ENCODE results near the gene CR1L. TPM values are rescaled to one million over a fixed set of nuclear protein-coding genes. Genes with fewer than 3 reads are reported as not detected.
"Not testable (repeated sequence)": the region's sequence is repeated elsewhere in the genome, so short reads cannot be mapped to it uniquely, and the experiment has no call there.

The CR1L gene
- total RNA-seq, 1 donor from 2014 or later: not detected

GRCh38 chr1:207763091-207763490 is 118.2 kb downstream of the CR1L start:
- H4K20me1 ChIP-seq (ENCODE audit: low read depth): no peaks in the 10 kb centered on the region
- no peak overlapping the region for H2AFZ ChIP-seq (replicated peaks)
- H3F3A ChIP-seq (ENCODE audit: low read depth): no peaks in the 10 kb centered on the region
- TF ChIP-seq EZH2 (IDR thresholded peaks at IDR 0.05) (no peak), CTCF (IDR thresholded peaks at IDR 0.05) (no peak), EZH2phosphoT487 (IDR thresholded peaks at IDR 0.05) (no peak)
- no peaks in the 10 kb centered on the region for H3K4me1 ChIP-seq
- H3K9ac ChIP-seq: no peak overlapping the region
- Mint-ChIP-seq H3K4me1 (no peaks in the 10 kb centered on the region), H3K36me3 (peaks cover 85% of the 10 kb centered on the region), H3K27me3 (ENCODE audit: insufficient read depth, low read depth) (no peaks in the 10 kb centered on the region), H3K27ac (no peak overlapping the region), H3K4me3 (no peak overlapping the region), H3K9me3 (peaks cover 19% of the 10 kb centered on the region)
- H3K4me2 ChIP-seq: no peak overlapping the region
- peaks cover 2% of the 10 kb centered on the region for H3K79me2 ChIP-seq (ENCODE audit: low read depth)
- no peak overlapping the region for H3K27ac ChIP-seq
- no peak for DNase-seq (ENCODE audit: low spot score)
- peaks cover 44% of the 10 kb centered on the region for H3K36me3 ChIP-seq
- no peaks in the 10 kb centered on the region for H3K27me3 ChIP-seq
- H3K4me3 ChIP-seq: no peak overlapping the region
- H3K9me3 ChIP-seq (ENCODE audit: low read depth): peaks cover 6% of the 10 kb centered on the region

- no peaks in the 10 kb centered on the region for H4K20me1 ChIP-seq (ENCODE audit: low read depth)
- no peak overlapping the region for H3K27ac ChIP-seq
- no peak overlapping the region for H3K4me3 ChIP-seq
- Mint-ChIP-seq H3K9me3 (peaks cover 19% of the 10 kb centered on the region), H3K27ac (no peak overlapping the region), H3K27me3 (ENCODE audit: insufficient read depth, low read depth) (no peaks in the 10 kb centered on the region), H3K36me3 (peaks cover 86% of the 10 kb centered on the region), H3K4me1 (no peaks in the 10 kb centered on the region), H3K4me3 (no peak overlapping the region)
- TF ChIP-seq CTCF (IDR thresholded peaks at IDR 0.05) (no peak), EZH2 (IDR thresholded peaks at IDR 0.05) (no peak), EZH2phosphoT487 (IDR thresholded peaks at IDR 0.05) (no peak)
- no peaks in the 10 kb centered on the region for H3K27me3 ChIP-seq
- H2AFZ ChIP-seq (replicated peaks): no peak overlapping the region
- H3K4me1 ChIP-seq: no peaks in the 10 kb centered on the region
- H3K79me2 ChIP-seq (ENCODE audit: low read depth): no peaks in the 10 kb centered on the region
- H3K36me3 ChIP-seq: peaks cover 43% of the 10 kb centered on the region
- DNase-seq (ENCODE audit: low spot score): no peak
- no peaks in the 10 kb centered on the region for H3F3A ChIP-seq (ENCODE audit: low read depth)
- H3K4me2 ChIP-seq: no peak overlapping the region
- no peak overlapping the region for H3K9ac ChIP-seq
- H3K9me3 ChIP-seq (ENCODE audit: low read depth): peaks cover 6% of the 10 kb centered on the region
Observed at GRCh38 chr1:207763972-207764371, 119.0 kb downstream of the CR1L start.

GRCh38 chr1:207766569-207766968 is 121.6 kb downstream of the CR1L start:
- H4K20me1 ChIP-seq (ENCODE audit: low read depth): no peaks in the 10 kb centered on the region
- no peaks in the 10 kb centered on the region for H3K4me1 Mint-ChIP-seq
- H3K9ac ChIP-seq: no peak overlapping the region
- H3K4me1 ChIP-seq: no peaks in the 10 kb centered on the region
- H2AFZ ChIP-seq (replicated peaks): no peak overlapping the region
- peaks cover 6% of the 10 kb centered on the region for H3K9me3 ChIP-seq (ENCODE audit: low read depth)
- no peak overlapping the region for H3K4me3 ChIP-seq
- no peaks in the 10 kb centered on the region for H3F3A ChIP-seq (ENCODE audit: low read depth)
- no peak for TF ChIP-seq CTCF (IDR thresholded peaks at IDR 0.05)
- H3K36me3 ChIP-seq: peaks cover 28% of the 10 kb centered on the region
- H3K9me3 Mint-ChIP-seq: peaks cover 34% of the 10 kb centered on the region
- H3K27ac Mint-ChIP-seq: no peak overlapping the region
- no peak overlapping the region for H3K4me3 Mint-ChIP-seq
- H3K27ac ChIP-seq: no peak overlapping the region
- peaks cover 1% of the 10 kb centered on the region for H3K79me2 ChIP-seq (ENCODE audit: low read depth)
- no peak overlapping the region for H3K4me2 ChIP-seq
- peaks cover 89% of the 10 kb centered on the region for H3K36me3 Mint-ChIP-seq
- no peak for DNase-seq (ENCODE audit: low spot score)
- H3K27me3 ChIP-seq: no peaks in the 10 kb centered on the region
- H3K27me3 Mint-ChIP-seq (ENCODE audit: insufficient read depth, low read depth): no peaks in the 10 kb centered on the region

GRCh38 chr1:207770514-207770913 is 125.6 kb downstream of the CR1L start:
- H2AFZ ChIP-seq (replicated peaks); H3K27me3 Mint-ChIP-seq (ENCODE audit: insufficient read depth, low read depth); H3K4me1 ChIP-seq; H3F3A ChIP-seq (ENCODE audit: low read depth); H3K27me3 ChIP-seq; H3K4me1 Mint-ChIP-seq; H3K9me3 ChIP-seq (ENCODE audit: low read depth); H3K4me2 ChIP-seq; H3K27ac Mint-ChIP-seq; H3K9ac ChIP-seq; DNase-seq (ENCODE audit: low spot score); H3K27ac ChIP-seq; H3K4me3 ChIP-seq; H4K20me1 ChIP-seq (ENCODE audit: low read depth); H3K4me3 Mint-ChIP-seq: not testable (repeated sequence)
- H3K36me3 Mint-ChIP-seq: peaks cover 88% of the 10 kb centered on the region
- H3K9me3 Mint-ChIP-seq: peaks cover 42% of the 10 kb centered on the region
- H3K36me3 ChIP-seq: peaks cover 11% of the 10 kb centered on the region
- peaks cover 27% of the 10 kb centered on the region for H3K79me2 ChIP-seq (ENCODE audit: low read depth)

Small RNA genes within 50 kb of the gene (small RNA-seq; reads per million reads assigned to genes)
- not detected for gene RNA5SP534

Other genes starting within 250 kb of the CR1L start
- gene CR2, start 190.8 kb upstream of the CR1L start, total RNA-seq (ENCODE audit: low replicate concordance): 0.15 TPM in 1 of 2 replicates, not detected in the other
- not detected in 2 replicates for gene CR1, start 149.0 kb upstream of the CR1L start, total RNA-seq (ENCODE audit: low replicate concordance)
- 112 and 186 TPM in 2 replicates for gene CD46, start 106.9 kb downstream of the CR1L start, total RNA-seq (ENCODE audit: low replicate concordance)